HepG2 (cell line): ENCODE data around the gene ATG13. TPM values are rescaled to one million over a fixed set of nuclear protein-coding genes. Genes with fewer than 3 reads are reported as not detected.

ENCODE experiments used
- ATAC-seq: fragments of 200-7000 bp; cut with Tn5 transposase; 3 replicates; pipeline ENCODE4 v1.9.1; 2020; ENCODE audit warnings: mild to moderate bottlenecking, moderate library complexity
- BruUV-seq: library from RNA; stranded (reverse); fragments of 400-500 nt; replicated peaks from 2 replicates; lab custom pipeline; 2021; lab: Mats Ljungman, UMichigan
- CTCF ChIA-PET: fragments of 300-600 bp; formaldehyde crosslinking; extraction: SDS; loops from one replicate; lab custom pipeline; 2021; ENCODE audit warnings: low total read pairs, inconsistent platforms, low intra/inter-chr PET ratio; lab: Yijun Ruan, JAX
- POLR2A ChIA-PET: fragments of 350-600 bp; sonication (Branson Sonifier 250); formaldehyde crosslinking; loops from one replicate; lab custom pipeline; 2020; ENCODE audit warnings: antibody characterized with exemption, inconsistent platforms; lab: Yijun Ruan, JAX
- DNase-seq: peaks from one replicate; pipeline ENCODE4 v3.0.0-alpha.2; 2015; ENCODE audit warnings: low spot score
- FAIRE-seq: peaks from 3 replicates; lab custom pipeline; 2011; peaks lifted over from hg19 to GRCh38; lab: Jason Lieb, UNC
- H2AFZ ChIP-seq: one replicate; pipeline ENCODE4 v1.6.1; 2011; ENCODE audit warnings: low read length, inconsistent platforms
- H3K27ac ChIP-seq: fragments of 300-600 bp; 3 replicates; pipeline ENCODE4 v1.8.0; 2011; ENCODE audit warnings: mixed run types, mild to moderate bottlenecking, mixed read lengths, low read length, inconsistent platforms; ENCODE audit not compliant: insufficient read depth; ENCODE audit errors: extremely low read length
- H3K27me3 ChIP-seq, 2 experiments: fragments of 200-600 bp in 1 of 2; 2 replicates in 1 of 2; 3 replicates in 1 of 2; pipeline versions ENCODE4 v1.6.0 to v1.8.0; 2011; ENCODE audit warnings: low read length in 2 of 2, mild to moderate bottlenecking in 2 of 2, moderate library complexity in 2 of 2, inconsistent platforms in 1 of 2; ENCODE audit not compliant: insufficient read depth in 2 of 2, control insufficient read depth in 1 of 2
- H3K36me3 ChIP-seq, 2 experiments: fragments of 200-600 bp in 1 of 2; replicated peaks in 1 of 2; 2 replicates in 1 of 2; 3 replicates in 1 of 2; pipeline versions ENCODE4 v1.5.1 to v1.8.0; 2011; ENCODE audit warnings: low read length in 2 of 2, inconsistent platforms in 1 of 2; ENCODE audit not compliant: insufficient read depth in 2 of 2, control insufficient read depth in 1 of 2
- H3K4me1 ChIP-seq: 2 replicates; pipeline ENCODE4 v1.5.1; 2012; ENCODE audit warnings: low read length, inconsistent platforms; ENCODE audit not compliant: insufficient read depth
- H3K4me2 ChIP-seq: 2 replicates; pipeline ENCODE4 v1.6.0; 2011; ENCODE audit warnings: low read depth, low read length, inconsistent platforms
- H3K4me3 ChIP-seq, 3 experiments: fragments of 200-600 bp in 1 of 3; sonication (generic), shearing (Covaris generic) in 1 of 3; replicated peaks in 1 of 3; 2 replicates each; pipeline ENCODE4 v1.5.1; 2011 to 2016; ENCODE audit warnings: low read length in 3 of 3, inconsistent platforms in 2 of 3, low read depth in 2 of 3, mild to moderate bottlenecking in 2 of 3, control low read depth in 1 of 3, mixed read lengths in 1 of 3; ENCODE audit not compliant: insufficient read depth in 1 of 3
- H3K79me2 ChIP-seq: one replicate; pipeline ENCODE4 v1.6.1; 2011; ENCODE audit warnings: low read length, inconsistent platforms; ENCODE audit not compliant: insufficient read depth
- H3K9ac ChIP-seq: 2 replicates; pipeline ENCODE4 v1.6.0; 2011; ENCODE audit warnings: mild to moderate bottlenecking, low read depth, low read length, inconsistent platforms; ENCODE audit not compliant: insufficient read depth
- H3K9me3 ChIP-seq: 2 replicates; pipeline ENCODE4 v1.5.1; 2012; ENCODE audit warnings: mild to moderate bottlenecking, low read length
- H4K20me1 ChIP-seq: 2 replicates; pipeline ENCODE4 v1.6.0; 2011; ENCODE audit warnings: inconsistent platforms, mild to moderate bottlenecking, low read length, moderate library complexity; ENCODE audit not compliant: insufficient read depth
- DPF2 ChIP-seq: sonication (generic); formaldehyde crosslinking; IDR thresholded peaks from 2 replicates; pipeline ENCODE4 v1.4.0; 2020; ENCODE audit warnings: mild to moderate bottlenecking, low read depth, missing genetic modification reagents, borderline replicate concordance
- FOSL2 ChIP-seq: sonication (generic); formaldehyde crosslinking; IDR thresholded peaks from 2 replicates; pipeline ENCODE4 v1.4.0; 2020; ENCODE audit warnings: missing genetic modification reagents
- GZF1 ChIP-seq: sonication (generic); formaldehyde crosslinking; IDR thresholded peaks from 2 replicates; pipeline ENCODE4 v1.5.1; 2020; ENCODE audit warnings: mild to moderate bottlenecking, missing genetic modification reagents
- HDAC2 ChIP-seq: sonication (generic); formaldehyde crosslinking; IDR thresholded peaks from 2 replicates; pipeline ENCODE4 v1.4.0; 2020; ENCODE audit warnings: missing genetic modification reagents
- RARA ChIP-seq: IDR thresholded peaks from 2 replicates; pipeline ENCODE4 v1.6.1; 2016; ENCODE audit warnings: missing genetic modification reagents, missing compliant biosample characterization
- SNAPC4 ChIP-seq: sonication (generic); formaldehyde crosslinking; IDR thresholded peaks from 2 replicates; pipeline ENCODE4 v1.4.0; 2020; ENCODE audit warnings: mild to moderate bottlenecking, missing genetic modification reagents
- SP140L ChIP-seq: sonication (generic); formaldehyde crosslinking; IDR thresholded peaks from 2 replicates; pipeline ENCODE4 v1.4.0; 2020; ENCODE audit warnings: missing genetic modification reagents, borderline replicate concordance
- YEATS2 ChIP-seq: sonication (generic); formaldehyde crosslinking; IDR thresholded peaks from 2 replicates; pipeline ENCODE4 v1.4.0; 2020; ENCODE audit warnings: missing genetic modification reagents, borderline replicate concordance
- ZNF337 ChIP-seq: sonication (generic); formaldehyde crosslinking; IDR thresholded peaks from 2 replicates; pipeline ENCODE4 v1.5.1; 2020; ENCODE audit warnings: missing genetic modification reagents, low read depth, mild to moderate bottlenecking, borderline replicate concordance
- ZNF350 ChIP-seq: sonication (generic); formaldehyde crosslinking; IDR thresholded peaks from 2 replicates; pipeline ENCODE4 v1.4.0; 2020; ENCODE audit warnings: mild to moderate bottlenecking, low read depth, missing genetic modification reagents, borderline replicate concordance
- ZNF597 ChIP-seq: sonication (generic); formaldehyde crosslinking; IDR thresholded peaks from 2 replicates; pipeline ENCODE4 v1.5.0; 2020; ENCODE audit warnings: missing genetic modification reagents
- WGBS: methylation state at CpG from one replicate; pipeline ENCODE4 v1.1.6; 2017; ENCODE audit warnings: low lambda C conversion rate; 5-methylcytosine and 5-hydroxymethylcytosine counted together
- in situ Hi-C: cut with HindIII; loops from 2 replicates; pipeline ENCODE4 v1.10.0; 2017; ENCODE audit warnings: low pct_unique_long_range_greater_than_20kb; ENCODE audit not compliant: extremely low pct_ligation_motif_present
- intact Hi-C: fragments of 100-400 bp; cut with micrococcal nuclease; formaldehyde crosslinking; loops from one replicate; pipeline ENCODE4 v1.10.0; 2022; ENCODE audit not compliant: unreplicated experiment
- polyA plus RNA-seq, 8 experiments: library from polyadenylated mRNA; depleted of rRNA in 3 of 8; stranded (reverse) in 7 of 8; unstranded in 1 of 8; fragments of >200 nt; fragmentation: Illumina TruSeq in 4 of 8; extraction: Trizol in 4 of 8; gene quantifications; 2 replicates each; pipeline versions ENCODE4 v1.2.1 to v1.2.3, GENCODE V29; 2011 to 2016; ENCODE audit warnings: low read depth in 4 of 8, missing spikeins in 1 of 8, mixed read lengths in 1 of 8; ENCODE audit not compliant: insufficient read depth in 1 of 8
- total RNA-seq, 5 experiments: library from RNA; depleted of rRNA; stranded (reverse); fragments of >200 nt; fragmentation: Illumina TruSeq; extraction: Trizol; gene quantifications; 2 replicates each; pipeline ENCODE4 v1.2.3, GENCODE V29; 2016; ENCODE audit warnings: low read depth in 1 of 5

ATG13 gene
- total and polyA plus RNA-seq, 2 of the 13 experiments (the other 11 are each of a cell fraction or from before 2014, with no cell fraction given) = 55.0 to 77.3 TPM

DNA sequence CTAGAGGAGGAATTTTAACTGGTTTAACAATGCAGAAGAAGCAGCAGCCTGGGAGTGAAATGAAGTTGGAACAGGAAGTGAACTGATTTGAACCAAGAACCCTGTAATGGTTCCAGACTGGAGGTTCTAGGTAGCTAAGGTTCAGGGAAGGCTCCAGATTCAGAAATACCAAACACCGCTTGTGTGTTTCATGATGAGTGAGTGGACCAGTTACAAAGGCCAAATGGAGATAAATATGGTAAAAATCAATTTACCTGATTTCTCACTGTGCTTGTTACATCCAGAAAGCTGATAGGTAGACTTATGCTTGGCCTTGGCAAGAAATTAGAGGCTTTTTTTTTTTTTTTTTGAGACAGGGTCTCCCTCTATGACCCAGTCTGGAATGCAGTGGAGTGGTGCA, 12.9 kb downstream of the ATG13 start:
- Histone ChIP-seq H2AFZ (no peak overlapping the region), H3K27ac (no peak overlapping the region)

DNA sequence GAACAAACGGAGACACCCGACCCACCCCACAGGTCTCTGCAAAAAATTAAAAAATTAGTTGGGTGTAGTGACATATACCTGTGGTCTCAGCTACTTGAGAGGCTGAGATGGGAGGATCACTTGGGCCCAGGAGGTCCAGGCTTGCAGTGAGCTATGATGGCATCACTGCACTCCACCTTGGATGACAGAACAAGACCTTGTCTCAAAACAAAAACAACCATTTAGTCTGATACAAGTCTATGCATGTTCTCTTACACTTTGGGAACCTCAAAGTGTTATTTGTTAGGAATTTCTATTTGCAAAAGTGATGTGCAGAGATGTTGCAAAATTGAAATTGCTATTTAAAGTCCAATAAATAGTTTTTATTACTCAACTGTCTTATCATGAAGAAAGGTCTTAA, 14.3 kb downstream of the ATG13 start:
- DNase-seq = no peak
- ATAC-seq = no peak
- Histone ChIP-seq H3K9me3 (no peaks in the 10 kb centered on the region), H3K79me2 (peaks cover 5% of the 10 kb centered on the region), H3K4me2 (no peak overlapping the region), H4K20me1 (no peaks in the 10 kb centered on the region), H3K27ac (no peak overlapping the region), H3K4me1 (peaks cover 26% of the 10 kb centered on the region), H2AFZ (no peak overlapping the region), H3K9ac (no peak overlapping the region), H3K27me3 (no peaks in the 10 kb centered on the region), H3K4me3 (no peak overlapping the region), H3K36me3 (peaks cover 7 to 42% of the 10 kb centered on the region in 2 experiments; a peak in 4 of 5 replicates)
- CTCF ChIA-PET = no interaction called here
- TF ChIP-seq DPF2 (CRISPR knock-in tag) (no peak), SNAPC4 (CRISPR knock-in tag) (no peak), SP140L (CRISPR knock-in tag) (no peak), ZNF350 (no peak), ZNF597 (CRISPR knock-in tag) (no peak)
- no TSS peak for BruUV-seq
- intact Hi-C loops (no loop called here), in situ Hi-C loops (no loop called here)
- POLR2A ChIA-PET = no interaction called here
- FAIRE-seq = no peak
- WGBS = 95% methylated on average over 2 of the region's 2 CpGs

More for the DNA sequence above, 12.9 kb downstream of the ATG13 start:
- FAIRE-seq (no peak), DNase-seq (no peak), ATAC-seq (no peak)
- Histone ChIP-seq H3K9ac (no peak overlapping the region), H4K20me1 (no peaks in the 10 kb centered on the region), H3K9me3 (no peaks in the 10 kb centered on the region), H3K79me2 (peaks cover 6% of the 10 kb centered on the region), H3K4me2 (no peak overlapping the region), H3K4me1 (peaks cover 32% of the 10 kb centered on the region), H3K36me3 (peaks cover 9 to 40% of the 10 kb centered on the region in 2 experiments; a peak in 4 of 5 replicates), H3K4me3 (no peak overlapping the region), H3K27me3 (no peaks in the 10 kb centered on the region)
- CTCF ChIA-PET = no interaction called here
- in situ Hi-C loops = no loop called here
- intact Hi-C loops = no loop called here
- POLR2A ChIA-PET = interaction anchor here (1.1 kb wide), 1 partner anchor 89 kb away, joined by 3 read pairs; the partner anchor contains the start of gene F2
- 100% methylated on average over 1 of the region's 1 CpG for WGBS
- TF ChIP-seq HDAC2 (CRISPR knock-in tag) (no peak), FOSL2 (CRISPR knock-in tag) (no peak), ZNF337 (no peak), GZF1 (CRISPR knock-in tag) (0 out of 2 replicates have a peak, but pooled peaks have one; percentile 69), YEATS2 (CRISPR knock-in tag) (no peak), RARA (CRISPR knock-in tag) (0 out of 2 replicates have a peak, but pooled peaks have one; percentile 15)
- BruUV-seq = no TSS peak
